NB4 (cell line): ENCODE results near the gene VSIG2.

Experiments used
- DNase-seq: peaks from one replicate; pipeline ENCODE4 v3.0.0; 2010; ENCODE audit warnings: low read depth
- H3K4me3 ChIP-seq: one replicate; pipeline ENCODE4 v1.5.1; 2011; ENCODE audit warnings: mild to moderate bottlenecking, low read depth, low read length, moderate library complexity
- CTCF ChIP-seq: IDR thresholded peaks from one replicate; pipeline ENCODE4 v1.5.1; 2012; ENCODE audit warnings: low read depth, low read length
- MYC ChIP-seq: IDR thresholded peaks from 2 replicates; pipeline ENCODE4 v1.6.1; 2011; ENCODE audit warnings: low read depth, low read length
- POLR2A ChIP-seq: IDR thresholded peaks from 2 replicates; pipeline ENCODE4 v1.6.1; 2011; ENCODE audit warnings: mild to moderate bottlenecking; ENCODE audit not compliant: insufficient read length; ENCODE audit errors: extremely low read depth
- TF ChIP-seq, protein P1 (sequence below): IDR thresholded peaks from 2 replicates; pipeline ENCODE4 v1.6.1; 2011; ENCODE audit warnings: low read depth, low read length

The VSIG2 gene

GRCh38 chr11:124796312-124796711, 44.3 kb upstream of the VSIG2 start:
- H3K4me3 ChIP-seq, result no peak overlapping the region
- TF ChIP-seq CTCF (no peak), MYC (no peak), POLR2A (no peak)
- no peak for DNase-seq

DNA sequence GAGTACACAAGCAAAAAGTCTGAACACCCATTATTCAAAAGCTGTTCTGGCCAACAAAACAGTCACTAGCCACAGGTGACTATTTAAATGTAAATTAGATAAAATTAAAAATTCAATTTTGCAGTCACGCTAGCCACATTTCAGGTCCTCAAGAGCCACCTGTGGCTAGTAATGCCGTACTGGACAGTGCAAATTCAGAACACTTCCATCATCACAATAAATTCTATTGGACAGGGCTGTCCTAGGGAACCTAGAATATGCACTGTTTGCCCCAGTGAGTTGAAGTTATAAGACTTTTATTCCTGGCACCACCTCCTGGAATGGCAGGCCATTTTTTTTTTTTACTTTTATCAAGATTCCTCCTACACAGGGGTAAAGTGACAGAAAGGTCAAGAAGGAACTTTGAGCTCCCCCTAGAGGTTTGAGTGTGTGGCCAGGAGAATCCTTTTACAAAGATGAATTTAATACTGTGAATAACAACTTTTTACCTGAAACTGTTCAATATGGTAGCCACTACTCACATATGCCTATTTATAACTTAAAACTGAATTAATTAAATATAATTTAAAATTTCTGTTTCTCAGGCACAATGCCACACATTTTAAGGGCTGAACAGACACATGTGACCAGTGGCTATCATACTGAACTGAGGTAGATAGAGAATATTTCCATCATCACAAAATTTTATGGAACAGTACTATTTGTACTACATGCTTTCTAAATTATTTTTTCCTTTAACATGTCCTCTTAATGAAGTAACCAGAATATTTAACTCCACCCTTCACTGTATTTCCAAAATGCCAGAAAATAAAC, 41.6 kb upstream of the VSIG2 start:
- TF ChIP-seq, protein P1, sequence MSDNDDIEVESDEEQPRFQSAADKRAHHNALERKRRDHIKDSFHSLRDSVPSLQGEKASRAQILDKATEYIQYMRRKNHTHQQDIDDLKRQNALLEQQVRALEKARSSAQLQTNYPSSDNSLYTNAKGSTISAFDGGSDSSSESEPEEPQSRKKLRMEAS, result no peak
- TF ChIP-seq CTCF, result peak; percentile 85
- peak; percentile 66 for DNase-seq
- no peak overlapping the region for H3K4me3 ChIP-seq

DNA sequence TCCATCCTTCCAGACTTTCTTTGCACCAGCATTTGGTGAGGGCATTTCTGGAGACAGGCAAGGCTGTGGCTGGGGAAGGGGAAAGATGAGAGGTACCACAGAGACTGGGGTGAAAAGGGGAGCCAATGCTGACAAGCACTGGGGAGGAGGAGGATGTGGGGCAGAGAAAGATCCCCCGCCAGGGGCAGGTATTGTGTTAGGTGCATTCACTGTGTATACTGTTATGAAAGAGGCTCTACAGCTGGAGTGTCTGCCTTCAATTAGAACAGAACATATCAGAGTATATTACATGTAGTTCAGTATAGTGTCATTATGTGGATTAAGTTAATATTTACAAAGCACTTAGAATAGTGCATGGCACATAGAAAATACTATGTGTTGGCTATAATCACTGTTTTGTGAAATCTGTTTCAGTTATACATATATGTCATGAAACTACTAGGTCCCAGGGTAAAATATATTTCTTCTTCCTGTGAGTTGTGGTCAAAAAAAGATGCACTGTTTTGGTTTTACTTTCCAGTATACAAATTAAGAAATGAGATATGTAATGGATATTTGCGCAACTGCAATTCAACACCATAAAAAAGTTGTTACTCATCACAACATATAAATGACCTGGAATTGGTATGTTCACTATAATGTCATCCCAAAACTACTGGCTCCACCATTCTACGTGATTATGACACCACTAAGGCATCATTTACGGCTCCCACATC, 39.7 kb upstream of the VSIG2 start:
- DNase-seq, result peak; percentile 3
- no peak overlapping the region for H3K4me3 ChIP-seq
- TF ChIP-seq MYC (no peak), POLR2A (no peak), CTCF (no peak)
- TF ChIP-seq, protein P1, result no peak

GRCh38 chr11:124788521-124788920, 36.5 kb upstream of the VSIG2 start:
- H3K4me3 ChIP-seq, result no peak overlapping the region
- TF ChIP-seq MYC, result no peak
- no peak for TF ChIP-seq CTCF
- TF ChIP-seq, protein P1, result no peak
- no peak for TF ChIP-seq POLR2A
- no peak for DNase-seq

GRCh38 chr11:124784051-124784450, 32.0 kb upstream of the VSIG2 start:
- no peak for DNase-seq
- no peak for TF ChIP-seq POLR2A
- TF ChIP-seq CTCF, result no peak
- TF ChIP-seq, protein P1, result no peak
- TF ChIP-seq MYC, result no peak
- H3K4me3 ChIP-seq, result no peak overlapping the region
